Measurements from ENCODE around the gene GET4.

GET4 gene

DNA sequence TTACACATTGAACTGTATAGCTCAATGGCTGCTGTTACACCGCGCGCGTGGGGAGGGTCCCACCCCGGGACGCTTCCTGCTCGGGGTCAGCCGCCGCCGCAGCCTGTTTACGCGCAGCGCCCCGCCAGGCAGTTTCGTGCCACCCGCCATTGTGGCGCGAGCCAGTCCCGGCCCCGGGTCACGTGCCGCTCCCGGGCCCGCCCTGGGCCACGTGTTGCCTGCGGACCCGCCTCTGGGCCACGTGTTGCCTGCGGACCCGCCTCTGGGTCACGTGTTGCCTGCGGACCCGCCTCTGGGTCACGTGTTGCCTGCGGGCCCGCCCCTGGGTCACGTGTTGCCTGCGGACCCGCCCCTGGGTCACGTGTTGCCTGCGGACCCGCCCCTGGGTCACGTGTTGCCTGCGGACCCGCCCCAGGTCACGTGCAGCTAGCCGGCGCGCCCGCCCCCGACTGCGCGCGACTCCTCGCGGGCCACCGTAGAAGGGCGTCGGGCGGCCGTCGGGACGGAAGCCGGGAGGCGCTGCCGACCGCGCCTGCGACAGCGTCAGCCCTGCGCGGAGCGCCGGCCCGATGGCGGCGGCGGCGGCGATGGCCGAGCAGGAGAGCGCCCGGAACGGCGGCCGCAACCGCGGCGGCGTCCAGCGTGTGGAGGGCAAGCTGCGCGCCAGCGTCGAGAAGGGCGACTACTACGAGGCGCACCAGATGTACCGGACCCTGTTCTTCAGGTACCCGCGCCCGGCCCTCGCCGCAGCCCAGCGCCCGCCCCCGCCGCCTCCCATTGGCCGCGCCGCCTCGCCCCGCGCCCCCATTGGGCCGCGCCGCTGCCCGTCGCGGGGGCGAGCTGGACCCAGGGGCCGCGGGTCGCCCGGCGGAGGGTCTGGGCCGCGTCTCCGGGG is at the start of gene GET4:
Gene GET4, plus strand, starts transcription at position 478 of the 895 bp plus-strand sequence. Its CDS starts 92 bp downstream, at position 570.
- H3K27me3 Mint-ChIP-seq: no peaks in the 10 kb centered on the region
- no peaks in the 10 kb centered on the region for H3K9me3 Mint-ChIP-seq
- H3K27ac Mint-ChIP-seq (ENCODE audit: low read depth): peak within 1 kb of the TSS; percentile 98
- ATAC-seq (replicated peaks; ENCODE audit: extremely low read depth, poor library complexity, severe bottlenecking) (peak; percentile 84), DNase-seq (ENCODE audit: low spot score in 2 of 2) (peak; percentile 97 to 99)
- peaks cover 10% of the 10 kb centered on the region for H3K4me1 Mint-ChIP-seq
- H3K4me3 Mint-ChIP-seq: peak within 1 kb of the TSS; percentile 91
- H3K36me3 Mint-ChIP-seq (ENCODE audit: insufficient read depth): peaks cover 18% of the 10 kb centered on the region

- ATAC-seq (replicated peaks; ENCODE audit: extremely low read depth, poor library complexity, severe bottlenecking) (no peak), DNase-seq (ENCODE audit: low spot score in 2 of 2) (no peak)
- Mint-ChIP-seq H3K27ac (ENCODE audit: low read depth) (no peak overlapping the region), H3K36me3 (ENCODE audit: insufficient read depth) (peaks cover 18% of the 10 kb centered on the region), H3K27me3 (no peaks in the 10 kb centered on the region), H3K4me1 (peaks cover 34% of the 10 kb centered on the region), H3K4me3 (no peak overlapping the region), H3K9me3 (no peaks in the 10 kb centered on the region)
Measured at GRCh38 chr7:828793-829561, 47.4 kb upstream of the GET4 start.

- H3K36me3 Mint-ChIP-seq (ENCODE audit: insufficient read depth): peaks cover 19% of the 10 kb centered on the region
- DNase-seq (ENCODE audit: low spot score in 2 of 2) (no peak), ATAC-seq (replicated peaks; ENCODE audit: extremely low read depth, poor library complexity, severe bottlenecking) (no peak)
- H3K27ac Mint-ChIP-seq (ENCODE audit: low read depth): peak overlapping the region; percentile 70
- no peaks in the 10 kb centered on the region for H3K27me3 Mint-ChIP-seq
- no peaks in the 10 kb centered on the region for H3K9me3 Mint-ChIP-seq
- H3K4me3 Mint-ChIP-seq: no peak overlapping the region
- peaks cover 34% of the 10 kb centered on the region for H3K4me1 Mint-ChIP-seq
Measured at GRCh38 chr7:830069-830468, 46.3 kb upstream of the GET4 start.

GRCh38 chr7:831596-832166 is 44.7 kb upstream of the GET4 start:
- ATAC-seq (replicated peaks; ENCODE audit: extremely low read depth, poor library complexity, severe bottlenecking) (peak; percentile 30), DNase-seq (ENCODE audit: low spot score in 2 of 2) (no peak)
- peak overlapping the region; percentile 70 for H3K27ac Mint-ChIP-seq (ENCODE audit: low read depth)
- peaks cover 37% of the 10 kb centered on the region for H3K4me1 Mint-ChIP-seq
- H3K9me3 Mint-ChIP-seq: no peaks in the 10 kb centered on the region
- peaks cover 21% of the 10 kb centered on the region for H3K36me3 Mint-ChIP-seq (ENCODE audit: insufficient read depth)
- no peaks in the 10 kb centered on the region for H3K27me3 Mint-ChIP-seq
- peak overlapping the region; percentile 57 for H3K4me3 Mint-ChIP-seq

GRCh38 chr7:832167-832967 is 44.0 kb upstream of the GET4 start, which contains the start of gene SUN1:
TSS of gene SUN1 (plus strand) at chr7:832476. CDS start at chr7:832525, 49 bp downstream.
- Mint-ChIP-seq H3K4me1 (peaks cover 41% of the 10 kb centered on the region), H3K27ac (ENCODE audit: low read depth) (peak within 1 kb of the TSS; percentile 70), H3K4me3 (peak within 1 kb of the TSS; percentile 57), H3K36me3 (ENCODE audit: insufficient read depth) (peaks cover 21% of the 10 kb centered on the region), H3K27me3 (no peaks in the 10 kb centered on the region), H3K9me3 (no peaks in the 10 kb centered on the region)
- ATAC-seq (replicated peaks; ENCODE audit: extremely low read depth, poor library complexity, severe bottlenecking): peak; percentile 89
- peak; percentile 26 to 47 for DNase-seq (ENCODE audit: low spot score in 2 of 2)

DNA sequence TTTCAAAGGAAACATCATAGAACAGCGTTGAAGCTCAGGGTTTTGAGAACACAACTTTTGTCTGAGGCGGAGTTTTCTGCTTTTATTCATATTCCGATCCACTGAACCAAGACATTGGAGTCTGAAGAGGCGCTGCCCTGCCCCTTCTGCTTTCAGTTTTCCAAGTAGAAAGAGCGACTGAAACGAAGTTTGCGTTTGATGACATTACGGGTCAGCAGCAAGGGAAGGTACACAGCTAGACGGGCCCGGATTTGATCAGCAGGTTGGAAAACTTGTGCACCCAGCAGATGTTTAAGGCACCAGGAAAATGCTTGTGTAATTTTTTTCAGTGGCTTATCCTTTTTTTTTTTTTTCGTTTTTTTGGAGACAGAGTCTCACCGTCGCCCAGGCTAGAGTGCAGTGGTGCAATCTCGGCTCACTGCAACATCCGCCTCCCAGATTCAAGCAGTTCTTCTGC is 43.4 kb upstream of the GET4 start:
- no peak for ATAC-seq (replicated peaks; ENCODE audit: extremely low read depth, poor library complexity, severe bottlenecking)
- peak overlapping the region; percentile 57 for H3K4me3 Mint-ChIP-seq
- H3K4me1 Mint-ChIP-seq: peaks cover 41% of the 10 kb centered on the region
- DNase-seq (ENCODE audit: low spot score in 2 of 2): no peak
- H3K36me3 Mint-ChIP-seq (ENCODE audit: insufficient read depth): peaks cover 21% of the 10 kb centered on the region
- H3K9me3 Mint-ChIP-seq: no peaks in the 10 kb centered on the region
- H3K27ac Mint-ChIP-seq (ENCODE audit: low read depth): peak overlapping the region; percentile 70
- no peaks in the 10 kb centered on the region for H3K27me3 Mint-ChIP-seq

DNA sequence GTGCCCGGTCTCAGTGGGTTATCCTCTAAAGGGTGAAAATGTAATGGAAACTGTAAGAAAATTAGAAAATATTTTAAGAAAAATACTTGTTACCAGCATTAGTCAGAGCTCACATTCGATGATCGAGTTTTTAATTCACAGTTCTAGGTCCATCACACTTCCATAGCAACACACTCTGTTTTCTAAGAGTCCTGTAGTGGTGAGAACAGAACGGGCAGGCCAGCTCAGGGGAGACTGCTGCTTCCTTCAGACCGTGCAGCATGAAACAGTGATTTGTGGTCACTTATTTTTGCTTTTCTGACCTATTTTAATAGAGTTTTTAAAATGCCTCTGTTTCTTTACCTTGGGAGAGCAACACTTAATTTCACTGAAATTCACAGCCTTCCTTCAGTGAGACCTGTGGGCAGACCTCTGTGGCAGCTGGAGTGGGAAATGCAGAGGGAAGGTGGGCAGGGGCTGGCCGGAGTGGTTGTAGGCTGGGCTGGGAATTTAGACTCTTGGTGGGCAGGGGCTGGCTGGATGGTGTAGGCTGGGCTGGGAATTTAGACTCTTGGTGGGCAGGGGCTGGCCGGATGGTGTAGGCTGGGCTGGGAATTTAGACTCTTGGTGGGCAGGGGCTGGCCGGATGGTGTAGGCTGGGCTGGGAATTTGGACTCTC is 42.6 kb upstream of the GET4 start:
- no peaks in the 10 kb centered on the region for H3K9me3 Mint-ChIP-seq
- peaks cover 23% of the 10 kb centered on the region for H3K36me3 Mint-ChIP-seq (ENCODE audit: insufficient read depth)
- H3K27ac Mint-ChIP-seq (ENCODE audit: low read depth): no peak overlapping the region

GRCh38 chr7:834277-834676 is 42.1 kb upstream of the GET4 start:
- Mint-ChIP-seq H3K4me3 (no peak overlapping the region), H3K4me1 (peaks cover 41% of the 10 kb centered on the region), H3K27ac (ENCODE audit: low read depth) (no peak overlapping the region)

More for the DNA sequence above, 42.6 kb upstream of the GET4 start:
- Mint-ChIP-seq H3K27me3 (no peaks in the 10 kb centered on the region), H3K4me3 (no peak overlapping the region), H3K4me1 (peaks cover 41% of the 10 kb centered on the region)
- ATAC-seq (replicated peaks; ENCODE audit: extremely low read depth, poor library complexity, severe bottlenecking) (no peak), DNase-seq (ENCODE audit: low spot score in 2 of 2) (no peak)

GRCh38 chr7:835021-835420 is 41.3 kb upstream of the GET4 start:
- Mint-ChIP-seq H3K4me1 (peaks cover 41% of the 10 kb centered on the region), H3K9me3 (no peaks in the 10 kb centered on the region), H3K27ac (ENCODE audit: low read depth) (no peak overlapping the region), H3K27me3 (no peaks in the 10 kb centered on the region), H3K4me3 (no peak overlapping the region), H3K36me3 (ENCODE audit: insufficient read depth) (peaks cover 25% of the 10 kb centered on the region)
- ATAC-seq (replicated peaks; ENCODE audit: extremely low read depth, poor library complexity, severe bottlenecking): no peak
- DNase-seq (ENCODE audit: low spot score in 2 of 2): no peak

More at GRCh38 chr7:834277-834676, 42.1 kb upstream of the GET4 start:
- H3K27me3 Mint-ChIP-seq: no peaks in the 10 kb centered on the region
- no peak for ATAC-seq (replicated peaks; ENCODE audit: extremely low read depth, poor library complexity, severe bottlenecking)
- peaks cover 24% of the 10 kb centered on the region for H3K36me3 Mint-ChIP-seq (ENCODE audit: insufficient read depth)
- DNase-seq (ENCODE audit: low spot score in 2 of 2): no peak
- no peaks in the 10 kb centered on the region for H3K9me3 Mint-ChIP-seq

DNA sequence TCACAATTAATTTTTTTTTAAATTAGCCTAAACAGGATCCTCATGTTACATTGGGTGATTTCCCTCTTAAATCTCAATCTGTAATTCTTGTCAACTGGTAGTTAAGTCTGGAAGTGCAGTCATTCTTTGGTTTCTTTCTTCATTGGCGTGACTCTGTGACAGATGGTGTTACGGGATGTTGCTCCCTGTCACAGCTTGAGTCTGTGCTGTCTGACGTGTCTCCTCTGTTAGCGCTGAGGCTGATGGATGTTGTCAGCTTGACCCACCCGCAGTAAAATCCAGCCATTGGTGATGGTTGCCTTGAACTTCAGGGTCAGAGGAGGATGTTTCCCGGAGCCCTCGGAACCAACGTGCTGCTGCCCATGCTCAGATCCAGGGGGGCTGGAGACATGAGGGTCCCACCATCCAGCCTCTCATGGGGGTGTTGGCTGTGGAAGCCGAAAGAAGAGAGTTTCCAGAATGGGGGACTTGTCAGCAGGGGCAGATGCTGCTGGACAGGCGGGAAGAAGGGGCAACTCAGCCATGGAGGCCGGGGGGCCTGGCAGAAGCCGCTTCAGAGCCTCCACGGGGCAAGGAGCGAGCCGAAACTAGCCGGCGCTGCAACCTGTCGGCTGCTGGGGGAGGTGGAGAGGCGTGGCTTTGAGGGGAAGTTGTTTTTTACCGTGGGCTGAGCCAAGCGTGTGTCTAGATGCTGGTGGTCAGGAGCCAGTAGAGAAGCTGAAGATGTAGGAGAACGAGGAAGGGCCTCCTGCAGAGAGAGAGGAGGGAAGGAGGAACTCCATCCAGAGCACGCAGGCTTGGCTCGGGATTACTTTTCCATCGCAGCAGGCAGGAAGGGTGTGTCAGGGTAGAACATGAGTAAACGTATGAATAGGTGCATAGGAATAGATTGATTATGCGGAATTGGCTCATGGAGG is 40.6 kb upstream of the GET4 start:
- Mint-ChIP-seq H3K27me3 (no peaks in the 10 kb centered on the region), H3K36me3 (ENCODE audit: insufficient read depth) (peaks cover 31% of the 10 kb centered on the region), H3K4me1 (peaks cover 34% of the 10 kb centered on the region), H3K4me3 (no peak overlapping the region), H3K9me3 (no peaks in the 10 kb centered on the region), H3K27ac (ENCODE audit: low read depth) (peak overlapping the region; percentile 10)
- DNase-seq (ENCODE audit: low spot score in 2 of 2) (no peak), ATAC-seq (replicated peaks; ENCODE audit: extremely low read depth, poor library complexity, severe bottlenecking) (no peak)

GRCh38 chr7:836429-836828 is 39.9 kb upstream of the GET4 start:
- peaks cover 33% of the 10 kb centered on the region for H3K36me3 Mint-ChIP-seq (ENCODE audit: insufficient read depth)
- H3K27me3 Mint-ChIP-seq: no peaks in the 10 kb centered on the region
- no peaks in the 10 kb centered on the region for H3K9me3 Mint-ChIP-seq
- peaks cover 30% of the 10 kb centered on the region for H3K4me1 Mint-ChIP-seq
- DNase-seq (ENCODE audit: low spot score in 2 of 2) (no peak), ATAC-seq (replicated peaks; ENCODE audit: extremely low read depth, poor library complexity, severe bottlenecking) (no peak)
- no peak overlapping the region for H3K4me3 Mint-ChIP-seq
- H3K27ac Mint-ChIP-seq (ENCODE audit: low read depth): peak overlapping the region; percentile 10

All from central memory CD8-positive, alpha-beta T cell (primary cell).